A673 (cell line): ENCODE measurements around the gene PPARA.

Source experiments
- CTCF ChIP-seq: fragments of 300-800, 200-600 bp; sonication (generic); conservative IDR thresholded peaks from 2 replicates; pipeline ENCODE4 v1.5.1; 2017; ENCODE audit warnings: low read depth, mild to moderate bottlenecking, antibody characterized with exemption, low read length, moderate library complexity, mixed read lengths
- EZH2 ChIP-seq: fragments of 200-600 bp; sonication (generic); IDR thresholded peaks from 2 replicates; pipeline ENCODE4 v1.6.1; 2017; ENCODE audit warnings: borderline replicate concordance, low read depth, mild to moderate bottlenecking, mixed read lengths, antibody characterized with exemption, low read length; ENCODE audit not compliant: poor library complexity, severe bottlenecking

DNA sequence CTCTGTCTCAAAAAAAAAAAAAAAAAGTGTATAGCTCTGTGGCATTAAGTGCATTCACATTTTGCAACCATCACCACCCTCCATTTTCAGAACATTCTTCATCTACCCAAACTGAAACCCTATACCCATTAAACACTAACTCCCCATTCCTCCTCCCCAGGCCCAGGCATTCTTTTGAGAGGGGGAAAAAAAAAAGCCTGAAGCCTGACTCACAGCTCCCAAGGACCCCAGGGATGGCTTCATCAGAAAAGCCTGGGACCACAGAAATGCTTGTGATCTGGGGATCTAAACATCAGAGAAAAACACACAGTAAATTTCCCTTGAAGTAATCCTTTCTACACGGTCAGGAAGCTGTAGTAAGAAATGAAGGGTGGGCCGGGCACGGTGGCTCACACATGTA, 135.7 kb downstream of the PPARA start:
- TF ChIP-seq CTCF (no peak), EZH2 (no peak)
